ENCODE data around the gene TNIP2.
"Not testable (repeated sequence)": the region's sequence is repeated elsewhere in the genome, so short reads cannot be mapped to it uniquely, and the experiment has no call there.

Gene TNIP2

GRCh38 chr4:2743518-2744445, 12.4 kb downstream of the TNIP2 start:
- DNase-seq (ENCODE audit: low read depth), result no peak

GRCh38 chr4:2742823-2743517, 13.2 kb downstream of the TNIP2 start:
- DNase-seq (ENCODE audit: low read depth), result no peak

GRCh38 chr4:2742081-2742822, 13.9 kb downstream of the TNIP2 start:
- DNase-seq (ENCODE audit: low read depth), result no peak

GRCh38 chr4:2741626-2742025, 14.5 kb downstream of the TNIP2 start:
- no peak for DNase-seq (ENCODE audit: low read depth)

- DNase-seq (ENCODE audit: low read depth), result not testable (repeated sequence)
Measured at GRCh38 chr4:2738296-2738695, 17.8 kb downstream of the TNIP2 start.

GRCh38 chr4:2735869-2736268, 20.3 kb downstream of the TNIP2 start:
- DNase-seq (ENCODE audit: low read depth), result no peak

- no peak for DNase-seq (ENCODE audit: low read depth)
Measured at GRCh38 chr4:2734612-2735011, 21.5 kb downstream of the TNIP2 start.

GRCh38 chr4:2733844-2734574, 22.1 kb downstream of the TNIP2 start:
- no peak for DNase-seq (ENCODE audit: low read depth)

GRCh38 chr4:2733001-2733843, 22.9 kb downstream of the TNIP2 start:
- no peak for DNase-seq (ENCODE audit: low read depth)

- no peak for DNase-seq (ENCODE audit: low read depth)
Measured at GRCh38 chr4:2732526-2732925, 23.6 kb downstream of the TNIP2 start.

- DNase-seq (ENCODE audit: low read depth), result no peak
Measured at GRCh38 chr4:2731907-2732317, 24.2 kb downstream of the TNIP2 start.

GRCh38 chr4:2729533-2729875, 26.6 kb downstream of the TNIP2 start:
- no peak for DNase-seq (ENCODE audit: low read depth)

- DNase-seq (ENCODE audit: low read depth), result no peak
Measured at GRCh38 chr4:2728806-2729532, 27.2 kb downstream of the TNIP2 start.

- no peak for DNase-seq (ENCODE audit: low read depth)
Measured at GRCh38 chr4:2728221-2728620, 27.9 kb downstream of the TNIP2 start.

- DNase-seq (ENCODE audit: low read depth), result not testable (repeated sequence)
Measured at GRCh38 chr4:2726881-2727280, 29.3 kb downstream of the TNIP2 start.

GRCh38 chr4:2725380-2725779, 30.8 kb downstream of the TNIP2 start:
- DNase-seq (ENCODE audit: low read depth), result no peak

GRCh38 chr4:2723751-2724150, 32.4 kb downstream of the TNIP2 start:
- no peak for DNase-seq (ENCODE audit: low read depth)

GRCh38 chr4:2722033-2722432, 34.1 kb downstream of the TNIP2 start:
- DNase-seq (ENCODE audit: low read depth), result no peak

GRCh38 chr4:2721586-2721985, 34.5 kb downstream of the TNIP2 start:
- no peak for DNase-seq (ENCODE audit: low read depth)

- no peak for DNase-seq (ENCODE audit: low read depth)
Measured at GRCh38 chr4:2716236-2716635, 39.9 kb downstream of the TNIP2 start.
